ENCODE results near the gene PGD.
"Not testable (repeated sequence)": the region's sequence is repeated elsewhere in the genome, so short reads cannot be mapped to it uniquely, and the experiment has no call there.

Gene PGD

DNA sequence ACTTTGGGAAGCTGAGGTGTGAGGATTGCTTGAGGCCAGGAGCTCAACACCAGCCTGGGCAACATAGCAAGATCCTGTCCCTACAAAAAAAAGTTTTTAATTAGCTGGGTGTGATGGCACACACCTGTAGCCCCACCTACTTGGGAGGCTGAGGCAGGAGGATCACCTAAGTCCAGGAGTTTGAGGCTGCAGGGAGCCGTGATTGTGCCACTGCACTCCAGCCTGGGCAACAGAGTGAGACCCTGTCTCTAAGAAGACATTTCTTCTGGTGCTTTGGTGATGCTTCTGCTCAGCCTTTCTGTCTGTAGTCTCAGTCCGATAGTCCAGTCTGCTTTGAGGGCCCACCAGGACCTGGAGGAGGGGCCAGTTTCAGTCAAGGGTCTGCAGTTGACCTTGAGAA, 8.3 kb downstream of the PGD start:
- no peak for TF ChIP-seq JUND (IDR thresholded peaks at IDR 0.05; ENCODE audit: low read depth)
- in situ Hi-C loops (cut with HindIII; ENCODE audit: low pct_unique_long_range_greater_than_20kb, low sequenced_read_pairs), result no loop called here
- DNase-seq (ENCODE audit: low read depth in 1 of 2, low spot score in 1 of 2), result no peak

GRCh38 chr1:10415211-10415930, 16.5 kb downstream of the PGD start:
- in situ Hi-C loops (cut with HindIII; ENCODE audit: low pct_unique_long_range_greater_than_20kb, low sequenced_read_pairs), result no loop called here
- DNase-seq (ENCODE audit: low read depth in 1 of 2, low spot score in 1 of 2), result peak in 1 of 2 experiments; percentile 57
- no peak for TF ChIP-seq JUND (IDR thresholded peaks at IDR 0.05; ENCODE audit: low read depth)

GRCh38 chr1:10415967-10416366, 17.1 kb downstream of the PGD start:
- in situ Hi-C loops (cut with HindIII; ENCODE audit: low pct_unique_long_range_greater_than_20kb, low sequenced_read_pairs); DNase-seq (ENCODE audit: low read depth in 1 of 2, low spot score in 1 of 2): not testable (repeated sequence)

- DNase-seq (ENCODE audit: low read depth in 1 of 2, low spot score in 1 of 2); in situ Hi-C loops (cut with HindIII; ENCODE audit: low pct_unique_long_range_greater_than_20kb, low sequenced_read_pairs): not testable (repeated sequence)
Observed at GRCh38 chr1:10418741-10419140, 19.9 kb downstream of the PGD start.

DNA sequence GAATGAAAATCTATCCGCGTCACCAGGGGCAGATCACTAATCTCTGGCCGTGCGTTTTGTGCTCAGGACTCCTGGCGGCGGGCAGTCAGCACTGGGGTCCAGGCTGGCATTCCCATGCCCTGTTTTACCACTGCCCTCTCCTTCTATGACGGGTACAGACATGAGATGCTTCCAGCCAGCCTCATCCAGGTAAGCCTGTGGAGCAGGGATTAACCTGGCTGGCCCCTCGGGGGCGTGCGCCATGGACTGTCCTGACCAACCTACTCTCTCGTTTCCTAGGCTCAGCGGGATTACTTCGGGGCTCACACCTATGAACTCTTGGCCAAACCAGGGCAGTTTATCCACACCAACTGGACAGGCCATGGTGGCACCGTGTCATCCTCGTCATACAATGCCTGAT, 20.5 kb downstream of the PGD start:
- DNase-seq (ENCODE audit: low read depth in 1 of 2, low spot score in 1 of 2), result no peak
- no peak for TF ChIP-seq JUND (IDR thresholded peaks at IDR 0.05; ENCODE audit: low read depth)
- in situ Hi-C loops (cut with HindIII; ENCODE audit: low pct_unique_long_range_greater_than_20kb, low sequenced_read_pairs), result no loop called here

DNA sequence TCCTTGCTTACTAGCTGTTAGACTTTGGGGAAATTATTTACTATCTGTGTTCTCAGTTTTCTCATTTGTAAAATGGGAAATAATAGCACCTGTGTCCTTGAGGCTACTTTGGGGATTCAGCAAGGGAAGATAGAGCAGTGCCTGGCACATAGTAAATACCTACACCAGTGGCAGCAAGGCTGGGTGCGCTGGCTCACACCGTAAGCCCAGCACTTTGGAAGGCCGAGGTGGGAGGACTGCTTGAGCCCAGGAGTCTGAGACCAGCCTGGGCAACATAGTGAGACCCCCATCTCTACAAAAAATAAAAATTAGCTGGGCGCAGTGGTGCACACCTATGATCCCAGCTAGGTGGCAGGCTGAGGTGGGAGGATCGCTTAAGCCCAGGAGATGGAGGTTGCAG, 22.8 kb downstream of the PGD start:
- in situ Hi-C loops (cut with HindIII; ENCODE audit: low pct_unique_long_range_greater_than_20kb, low sequenced_read_pairs), result no loop called here
- no peak for DNase-seq (ENCODE audit: low read depth in 1 of 2, low spot score in 1 of 2)
- no peak for TF ChIP-seq JUND (IDR thresholded peaks at IDR 0.05; ENCODE audit: low read depth)

DNA sequence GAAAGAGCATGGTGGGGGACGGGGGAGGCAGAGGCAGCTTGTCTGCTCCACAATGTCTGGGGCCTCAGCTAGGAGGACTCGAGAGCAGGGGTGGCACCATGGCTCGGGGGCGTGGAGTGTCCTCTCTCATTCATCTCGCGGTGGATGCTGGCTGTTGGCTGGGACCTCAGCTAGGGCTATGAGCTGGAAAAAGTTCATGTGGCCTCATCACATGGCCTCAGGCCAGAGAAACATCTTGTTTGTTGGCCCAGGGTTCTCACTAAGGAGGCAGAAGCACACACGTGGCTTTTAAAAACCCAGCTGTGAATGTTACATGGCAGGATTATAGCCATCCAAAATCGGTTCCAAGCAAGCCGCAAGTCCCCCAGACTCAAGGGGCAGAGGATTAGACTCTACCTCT, 25.2 kb downstream of the PGD start:
- TF ChIP-seq JUND (IDR thresholded peaks at IDR 0.05; ENCODE audit: low read depth), result no peak
- no peak for DNase-seq (ENCODE audit: low read depth in 1 of 2, low spot score in 1 of 2)
- in situ Hi-C loops (cut with HindIII; ENCODE audit: low pct_unique_long_range_greater_than_20kb, low sequenced_read_pairs), result no loop called here

DNA sequence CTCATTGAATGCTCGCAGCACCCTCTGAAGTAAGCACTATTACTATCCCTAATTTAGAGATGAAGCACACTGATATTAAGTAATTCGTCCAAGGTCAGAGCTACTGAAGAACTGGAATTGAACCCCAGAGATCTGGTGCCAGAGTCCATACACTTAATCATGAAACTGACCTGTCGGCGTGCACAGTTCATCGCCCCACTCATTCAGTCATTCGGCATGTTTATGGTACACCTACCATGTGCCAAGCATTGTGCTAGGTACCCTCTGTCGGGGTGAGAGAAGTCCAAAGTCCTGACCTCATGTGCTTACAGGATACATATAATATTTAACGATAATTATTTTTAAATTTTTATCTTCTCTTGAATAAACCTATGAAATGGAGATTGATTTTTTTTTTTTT, 25.8 kb downstream of the PGD start:
- DNase-seq (ENCODE audit: low read depth in 1 of 2, low spot score in 1 of 2), result no peak
- no peak for TF ChIP-seq JUND (IDR thresholded peaks at IDR 0.05; ENCODE audit: low read depth)
- in situ Hi-C loops (cut with HindIII; ENCODE audit: low pct_unique_long_range_greater_than_20kb, low sequenced_read_pairs), result no loop called here

GRCh38 chr1:10425826-10426534, 27.1 kb downstream of the PGD start:
- in situ Hi-C loops (cut with HindIII; ENCODE audit: low pct_unique_long_range_greater_than_20kb, low sequenced_read_pairs); DNase-seq (ENCODE audit: low read depth in 1 of 2, low spot score in 1 of 2): not testable (repeated sequence)

DNA sequence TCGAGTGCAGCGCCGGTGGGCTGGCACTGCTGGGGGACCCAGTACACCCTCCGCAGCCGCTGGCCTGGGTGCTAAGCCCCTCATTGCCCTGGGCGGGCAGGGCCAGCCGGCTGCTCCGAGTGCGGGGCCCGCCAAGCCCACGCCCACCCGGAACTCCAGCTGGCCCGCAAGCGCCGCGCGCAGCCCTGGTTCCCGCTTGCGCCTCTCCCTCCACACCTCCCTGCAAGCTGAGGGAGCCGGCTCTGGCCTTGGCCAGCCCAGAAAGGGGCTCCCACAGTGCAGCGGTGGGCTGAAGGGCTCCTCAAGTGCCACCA, 27.6 kb downstream of the PGD start:
- in situ Hi-C loops (cut with HindIII; ENCODE audit: low pct_unique_long_range_greater_than_20kb, low sequenced_read_pairs); DNase-seq (ENCODE audit: low read depth in 1 of 2, low spot score in 1 of 2): not testable (repeated sequence)

- in situ Hi-C loops (cut with HindIII; ENCODE audit: low pct_unique_long_range_greater_than_20kb, low sequenced_read_pairs), result no loop called here
- DNase-seq (ENCODE audit: low read depth in 1 of 2, low spot score in 1 of 2), result no peak
- no peak for TF ChIP-seq JUND (IDR thresholded peaks at IDR 0.05; ENCODE audit: low read depth)
Observed at GRCh38 chr1:10428984-10429383, 30.1 kb downstream of the PGD start.

DNA sequence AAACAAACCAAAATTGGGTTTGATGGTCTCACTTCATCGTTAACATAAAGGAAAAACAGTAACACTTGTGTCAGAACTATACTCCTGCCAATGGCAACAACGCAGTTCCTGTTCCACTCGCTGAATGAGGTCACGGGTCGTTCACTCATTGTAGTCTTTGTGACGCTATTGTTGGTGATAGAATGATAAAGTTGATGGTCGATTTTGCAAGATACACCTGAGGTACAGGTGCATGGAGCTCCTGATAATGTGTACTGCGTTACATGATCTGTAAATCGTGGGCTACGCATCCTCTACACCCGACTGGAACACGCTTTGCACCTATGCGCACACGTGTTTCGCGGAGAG, 31.0 kb downstream of the PGD start:
- DNase-seq (ENCODE audit: low read depth in 1 of 2, low spot score in 1 of 2), result peak in 1 of 2 experiments; percentile 5
- in situ Hi-C loops (cut with HindIII; ENCODE audit: low pct_unique_long_range_greater_than_20kb, low sequenced_read_pairs), result no loop called here
- TF ChIP-seq JUND (IDR thresholded peaks at IDR 0.05; ENCODE audit: low read depth), result no peak

DNA sequence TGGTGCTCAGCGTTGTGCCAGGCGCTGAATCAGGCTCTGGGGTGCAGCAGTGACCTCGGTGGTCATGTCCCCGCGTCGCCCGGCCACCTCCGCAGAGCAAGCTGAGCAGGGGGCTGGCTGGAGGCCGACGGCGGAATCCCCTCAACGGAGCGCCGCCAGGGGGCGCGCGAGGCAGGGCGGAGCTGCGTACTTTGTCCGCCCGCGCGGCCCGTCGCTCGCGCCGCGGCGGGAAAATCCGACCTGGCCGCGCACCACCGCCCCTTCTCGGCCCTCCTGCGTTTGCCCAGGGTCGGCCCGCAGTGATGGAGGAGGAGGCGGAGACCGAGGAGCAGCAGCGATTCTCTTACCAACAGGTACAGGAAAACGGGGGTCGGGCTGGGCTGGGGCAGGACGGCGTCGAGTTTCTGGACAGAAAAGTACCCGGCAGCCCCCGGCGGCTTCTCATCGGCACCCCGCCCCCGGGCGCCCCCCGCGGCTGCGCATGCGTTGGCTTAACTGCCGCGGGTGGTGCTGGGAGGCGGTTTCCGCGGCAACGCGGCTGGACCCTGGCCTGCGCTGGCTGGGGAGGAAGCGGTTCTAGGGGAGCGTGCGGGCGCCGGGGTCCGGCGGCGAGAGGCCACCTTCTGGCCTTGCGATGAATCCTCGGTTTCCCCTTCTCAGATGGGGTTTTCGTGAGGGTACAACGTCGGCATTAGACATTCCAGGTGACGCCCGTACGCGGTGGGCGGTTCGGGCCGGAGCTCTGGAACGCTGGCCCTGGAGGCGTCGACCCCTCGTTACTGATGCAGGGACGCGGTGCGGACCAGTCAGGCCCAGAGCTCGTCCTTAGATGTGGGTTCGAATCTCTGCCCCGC, 31.6 kb downstream of the PGD start, which contains the start of gene CENPS:
CENPS (plus strand) TSS at position 218 of the 854 bp plus-strand sequence; CDS start at position 303, 85 bp downstream.
- no peak for TF ChIP-seq JUND (IDR thresholded peaks at IDR 0.05; ENCODE audit: low read depth)
- in situ Hi-C loops (cut with HindIII; ENCODE audit: low pct_unique_long_range_greater_than_20kb, low sequenced_read_pairs), result no loop called here
- DNase-seq (ENCODE audit: low read depth in 1 of 2, low spot score in 1 of 2), result peak; percentile 83 to 88
